ENCODE results near the gene PLEKHM3. TPM values are rescaled to one million over a fixed set of nuclear protein-coding genes. Genes with fewer than 3 reads are reported as not detected.
A peak's percentile ranks its signal among the peaks of the same experiment; 100 is the strongest.

Gene PLEKHM3
- total and polyA plus RNA-seq, 4 donors, result 15.6 to 34.5 (median 18.3) TPM

GRCh38 chr2:207830778-207831438 is 194.4 kb downstream of the PLEKHM3 start:
- Histone ChIP-seq H3K36me3 (ENCODE audit: control insufficient read depth, insufficient read depth, low read length) (peaks cover 8% of the 10 kb centered on the region), H3K9me3 (ENCODE audit: control insufficient read depth, insufficient read depth, low read length) (no peaks in the 10 kb centered on the region), H3K27ac (ENCODE audit: low read depth, low read length) (no peak overlapping the region), H3K4me3 (ENCODE audit: low read depth, low read length) (no peak overlapping the region), H3K27me3 (ENCODE audit: control insufficient read depth, insufficient read depth, low read length) (no peaks in the 10 kb centered on the region), H3K4me1 (ENCODE audit: control insufficient read depth, insufficient read depth, low read length) (no peaks in the 10 kb centered on the region)
- 79% methylated on average over 11 of the region's 15 CpGs for WGBS (ENCODE audit: insufficient coverage)
- no peak for DNase-seq (ENCODE audit: low read depth in 4 of 6, low spot score in 6 of 6)

GRCh38 chr2:207828361-207829057 is 196.8 kb downstream of the PLEKHM3 start:
- H3K27me3 ChIP-seq (ENCODE audit: control insufficient read depth, insufficient read depth, low read length), result no peaks in the 10 kb centered on the region
- no peak overlapping the region for H3K27ac ChIP-seq (ENCODE audit: low read depth, low read length)
- DNase-seq (ENCODE audit: low read depth in 4 of 6, low spot score in 6 of 6), result no peak
- no peak overlapping the region for H3K4me3 ChIP-seq (ENCODE audit: low read depth, low read length)
- H3K36me3 ChIP-seq (ENCODE audit: control insufficient read depth, insufficient read depth, low read length), result peaks cover 8% of the 10 kb centered on the region
- 94% methylated on average over 9 of the region's 12 CpGs for WGBS (ENCODE audit: insufficient coverage)
- no peaks in the 10 kb centered on the region for H3K9me3 ChIP-seq (ENCODE audit: control insufficient read depth, insufficient read depth, low read length)
- no peaks in the 10 kb centered on the region for H3K4me1 ChIP-seq (ENCODE audit: control insufficient read depth, insufficient read depth, low read length)

GRCh38 chr2:207825978-207826377 is 199.3 kb downstream of the PLEKHM3 start:
- peaks cover 5% of the 10 kb centered on the region for H3K36me3 ChIP-seq (ENCODE audit: control insufficient read depth, insufficient read depth, low read length)
- H3K27ac ChIP-seq (ENCODE audit: low read depth, low read length), result no peak overlapping the region
- 69% methylated on average over 4 of the region's 4 CpGs for WGBS (ENCODE audit: insufficient coverage)
- no peaks in the 10 kb centered on the region for H3K9me3 ChIP-seq (ENCODE audit: control insufficient read depth, insufficient read depth, low read length)
- no peak for DNase-seq (ENCODE audit: low read depth in 4 of 6, low spot score in 6 of 6)
- no peak overlapping the region for H3K4me3 ChIP-seq (ENCODE audit: low read depth, low read length)
- no peaks in the 10 kb centered on the region for H3K4me1 ChIP-seq (ENCODE audit: control insufficient read depth, insufficient read depth, low read length)
- H3K27me3 ChIP-seq (ENCODE audit: control insufficient read depth, insufficient read depth, low read length), result no peaks in the 10 kb centered on the region

- no peaks in the 10 kb centered on the region for H3K9me3 ChIP-seq (ENCODE audit: control insufficient read depth, insufficient read depth, low read length)
- WGBS (ENCODE audit: insufficient coverage), result 80% methylated on average over 12 of the region's 17 CpGs
- H3K27me3 ChIP-seq (ENCODE audit: control insufficient read depth, insufficient read depth, low read length), result no peaks in the 10 kb centered on the region
- peak in 1 of 6 donors; percentile 28 for DNase-seq (ENCODE audit: low read depth in 4 of 6, low spot score in 6 of 6)
- H3K4me3 ChIP-seq (ENCODE audit: low read depth, low read length), result no peak overlapping the region
- H3K4me1 ChIP-seq (ENCODE audit: control insufficient read depth, insufficient read depth, low read length), result peaks cover 2% of the 10 kb centered on the region
- peaks cover 4% of the 10 kb centered on the region for H3K36me3 ChIP-seq (ENCODE audit: control insufficient read depth, insufficient read depth, low read length)
- H3K27ac ChIP-seq (ENCODE audit: low read depth, low read length), result no peak overlapping the region
These were observed 200.0 kb downstream of the PLEKHM3 start for GRCh38 chr2:207825045-207825954.

GRCh38 chr2:207823865-207824264 is 201.5 kb downstream of the PLEKHM3 start:
- H3K36me3 ChIP-seq (ENCODE audit: control insufficient read depth, insufficient read depth, low read length), result peaks cover 4% of the 10 kb centered on the region
- H3K27ac ChIP-seq (ENCODE audit: low read depth, low read length), result no peak overlapping the region
- H3K9me3 ChIP-seq (ENCODE audit: control insufficient read depth, insufficient read depth, low read length), result no peaks in the 10 kb centered on the region
- 94% methylated on average over 8 of the region's 13 CpGs for WGBS (ENCODE audit: insufficient coverage)
- H3K4me3 ChIP-seq (ENCODE audit: low read depth, low read length), result no peak overlapping the region
- H3K4me1 ChIP-seq (ENCODE audit: control insufficient read depth, insufficient read depth, low read length), result peaks cover 6% of the 10 kb centered on the region
- DNase-seq (ENCODE audit: low read depth in 4 of 6, low spot score in 6 of 6), result no peak
- H3K27me3 ChIP-seq (ENCODE audit: control insufficient read depth, insufficient read depth, low read length), result no peaks in the 10 kb centered on the region

GRCh38 chr2:207819839-207820784 is 205.2 kb downstream of the PLEKHM3 start:
- no peak for DNase-seq (ENCODE audit: low read depth in 4 of 6, low spot score in 6 of 6)
- H3K4me3 ChIP-seq (ENCODE audit: low read depth, low read length), result no peak overlapping the region
- no peaks in the 10 kb centered on the region for H3K9me3 ChIP-seq (ENCODE audit: control insufficient read depth, insufficient read depth, low read length)
- H3K4me1 ChIP-seq (ENCODE audit: control insufficient read depth, insufficient read depth, low read length), result peaks cover 6% of the 10 kb centered on the region
- H3K36me3 ChIP-seq (ENCODE audit: control insufficient read depth, insufficient read depth, low read length), result no peaks in the 10 kb centered on the region
- no peak overlapping the region for H3K27ac ChIP-seq (ENCODE audit: low read depth, low read length)
- H3K27me3 ChIP-seq (ENCODE audit: control insufficient read depth, insufficient read depth, low read length), result no peaks in the 10 kb centered on the region
- 83% methylated on average over 8 of the region's 11 CpGs for WGBS (ENCODE audit: insufficient coverage)

GRCh38 chr2:207819021-207819797 is 206.1 kb downstream of the PLEKHM3 start:
- DNase-seq (ENCODE audit: low read depth in 4 of 6, low spot score in 6 of 6), result peak in 3 of 6 donors; percentile 17 to 63 (median 31)
- Histone ChIP-seq H3K27me3 (ENCODE audit: control insufficient read depth, insufficient read depth, low read length) (no peaks in the 10 kb centered on the region), H3K4me3 (ENCODE audit: low read depth, low read length) (no peak overlapping the region), H3K9me3 (ENCODE audit: control insufficient read depth, insufficient read depth, low read length) (no peaks in the 10 kb centered on the region), H3K36me3 (ENCODE audit: control insufficient read depth, insufficient read depth, low read length) (no peaks in the 10 kb centered on the region), H3K4me1 (ENCODE audit: control insufficient read depth, insufficient read depth, low read length) (peaks cover 6% of the 10 kb centered on the region), H3K27ac (ENCODE audit: low read depth, low read length) (no peak overlapping the region)
- 77% methylated on average over 5 of the region's 10 CpGs for WGBS (ENCODE audit: insufficient coverage)

- Histone ChIP-seq H3K4me1 (ENCODE audit: control insufficient read depth, insufficient read depth, low read length) (peaks cover 15% of the 10 kb centered on the region), H3K36me3 (ENCODE audit: control insufficient read depth, insufficient read depth, low read length) (no peaks in the 10 kb centered on the region), H3K27ac (ENCODE audit: low read depth, low read length) (no peak overlapping the region), H3K4me3 (ENCODE audit: low read depth, low read length) (no peak overlapping the region), H3K9me3 (ENCODE audit: control insufficient read depth, insufficient read depth, low read length) (no peaks in the 10 kb centered on the region), H3K27me3 (ENCODE audit: control insufficient read depth, insufficient read depth, low read length) (peaks cover 2% of the 10 kb centered on the region)
- WGBS (ENCODE audit: insufficient coverage), result 71% methylated on average over 5 of the region's 5 CpGs
- no peak for DNase-seq (ENCODE audit: low read depth in 4 of 6, low spot score in 6 of 6)
These were observed 208.8 kb downstream of the PLEKHM3 start for GRCh38 chr2:207816546-207816945.
